Measurements from ENCODE around the gene PLK5.

Gene PLK5

DNA sequence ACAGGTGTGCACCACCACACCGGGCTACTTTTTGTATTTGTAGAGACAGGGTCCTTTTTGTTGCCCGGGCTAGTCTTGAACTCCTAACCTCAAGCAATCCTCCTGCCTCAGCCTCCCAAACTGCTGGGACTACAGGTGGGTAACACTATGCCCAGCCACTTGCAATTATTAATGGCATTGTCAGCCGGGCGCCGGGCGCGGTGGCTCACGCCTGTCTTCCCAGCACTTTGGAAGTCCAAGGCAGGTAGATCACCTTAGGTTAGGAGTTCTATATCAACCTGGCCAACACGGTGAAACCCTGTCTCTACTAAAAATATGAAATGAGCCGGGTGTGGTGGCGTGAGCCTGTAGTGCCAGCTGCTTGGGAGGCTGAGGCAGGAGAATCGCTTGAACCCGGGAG is 47.0 kb downstream of the PLK5 start:
- DNase-seq (ENCODE audit: low spot score) (no peak), ATAC-seq (ENCODE audit: low read depth) (no peak)
- Histone ChIP-seq H3K27ac (ENCODE audit: poor library complexity, severe bottlenecking) (no peak overlapping the region), H3K9me3 (ENCODE audit: severe bottlenecking) (no peaks in the 10 kb centered on the region), H3K4me3 (ENCODE audit: severe bottlenecking) (no peak overlapping the region), H3K27me3 (ENCODE audit: insufficient read depth, poor library complexity, severe bottlenecking) (no peaks in the 10 kb centered on the region), H3K4me1 (ENCODE audit: insufficient read depth, poor library complexity, severe bottlenecking) (no peaks in the 10 kb centered on the region), H3K36me3 (ENCODE audit: low read depth) (no peaks in the 10 kb centered on the region)
- TF ChIP-seq, protein P1, sequence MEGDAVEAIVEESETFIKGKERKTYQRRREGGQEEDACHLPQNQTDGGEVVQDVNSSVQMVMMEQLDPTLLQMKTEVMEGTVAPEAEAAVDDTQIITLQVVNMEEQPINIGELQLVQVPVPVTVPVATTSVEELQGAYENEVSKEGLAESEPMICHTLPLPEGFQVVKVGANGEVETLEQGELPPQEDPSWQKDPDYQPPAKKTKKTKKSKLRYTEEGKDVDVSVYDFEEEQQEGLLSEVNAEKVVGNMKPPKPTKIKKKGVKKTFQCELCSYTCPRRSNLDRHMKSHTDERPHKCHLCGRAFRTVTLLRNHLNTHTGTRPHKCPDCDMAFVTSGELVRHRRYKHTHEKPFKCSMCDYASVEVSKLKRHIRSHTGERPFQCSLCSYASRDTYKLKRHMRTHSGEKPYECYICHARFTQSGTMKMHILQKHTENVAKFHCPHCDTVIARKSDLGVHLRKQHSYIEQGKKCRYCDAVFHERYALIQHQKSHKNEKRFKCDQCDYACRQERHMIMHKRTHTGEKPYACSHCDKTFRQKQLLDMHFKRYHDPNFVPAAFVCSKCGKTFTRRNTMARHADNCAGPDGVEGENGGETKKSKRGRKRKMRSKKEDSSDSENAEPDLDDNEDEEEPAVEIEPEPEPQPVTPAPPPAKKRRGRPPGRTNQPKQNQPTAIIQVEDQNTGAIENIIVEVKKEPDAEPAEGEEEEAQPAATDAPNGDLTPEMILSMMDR (IDR thresholded peaks at IDR 0.05; ENCODE audit: poor library complexity, severe bottlenecking): no peak

DNA sequence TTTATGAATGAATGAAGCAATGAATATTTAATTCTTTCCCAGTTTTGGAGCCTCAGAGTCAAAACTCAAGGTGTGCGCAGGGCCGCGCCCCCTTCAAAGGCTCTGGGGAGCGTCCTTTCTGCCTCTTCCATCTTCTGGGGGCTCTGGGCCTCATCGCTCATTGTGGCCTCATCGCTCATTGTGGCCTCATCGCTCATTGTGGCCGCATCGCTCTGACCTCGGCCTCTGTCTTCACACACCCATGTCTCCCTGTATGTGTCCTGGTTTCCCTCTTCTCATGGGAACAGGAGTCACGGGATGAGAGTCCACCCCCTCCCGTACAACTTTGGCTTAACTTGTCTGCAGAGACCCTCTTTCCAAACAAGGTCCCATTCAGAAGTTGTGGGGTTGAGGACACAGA is 47.5 kb downstream of the PLK5 start:
- H3K4me1 ChIP-seq (ENCODE audit: insufficient read depth, poor library complexity, severe bottlenecking): no peaks in the 10 kb centered on the region
- DNase-seq (ENCODE audit: low spot score) (no peak), ATAC-seq (ENCODE audit: low read depth) (no peak)
- TF ChIP-seq, protein P1 (IDR thresholded peaks at IDR 0.05; ENCODE audit: poor library complexity, severe bottlenecking): no peak
- no peaks in the 10 kb centered on the region for H3K36me3 ChIP-seq (ENCODE audit: low read depth)
- no peaks in the 10 kb centered on the region for H3K27me3 ChIP-seq (ENCODE audit: insufficient read depth, poor library complexity, severe bottlenecking)
- no peaks in the 10 kb centered on the region for H3K9me3 ChIP-seq (ENCODE audit: severe bottlenecking)
- no peak overlapping the region for H3K4me3 ChIP-seq (ENCODE audit: severe bottlenecking)
- H3K27ac ChIP-seq (ENCODE audit: poor library complexity, severe bottlenecking): no peak overlapping the region

DNA sequence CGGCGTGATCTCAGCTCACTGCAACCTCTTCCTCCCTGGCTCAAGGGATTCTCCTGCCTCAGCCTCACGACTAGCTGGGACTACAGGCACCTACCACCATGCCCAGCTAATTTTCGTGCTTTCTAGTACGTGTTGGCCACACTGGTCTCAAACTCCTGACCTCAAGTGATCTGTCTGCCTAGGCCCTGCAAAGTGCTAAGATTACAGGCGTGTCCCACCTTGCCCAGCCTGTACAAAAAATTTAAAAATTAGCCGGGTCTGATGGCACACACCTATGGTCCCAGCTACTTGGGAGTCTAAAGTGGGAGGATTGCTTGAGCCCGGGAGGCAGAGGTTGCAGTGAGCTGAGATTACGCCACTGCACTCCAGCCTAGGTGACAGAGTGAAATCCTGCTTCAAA is 48.9 kb downstream of the PLK5 start:
- Histone ChIP-seq H3K4me1 (ENCODE audit: insufficient read depth, poor library complexity, severe bottlenecking) (no peaks in the 10 kb centered on the region), H3K4me3 (ENCODE audit: severe bottlenecking) (no peak overlapping the region), H3K27me3 (ENCODE audit: insufficient read depth, poor library complexity, severe bottlenecking) (no peaks in the 10 kb centered on the region), H3K27ac (ENCODE audit: poor library complexity, severe bottlenecking) (no peak overlapping the region), H3K9me3 (ENCODE audit: severe bottlenecking) (no peaks in the 10 kb centered on the region), H3K36me3 (ENCODE audit: low read depth) (0 out of 2 replicates have a peak, but pooled peaks cover 6% of the 10 kb centered on the region)
- TF ChIP-seq, protein P1 (IDR thresholded peaks at IDR 0.05; ENCODE audit: poor library complexity, severe bottlenecking): no peak
- ATAC-seq (ENCODE audit: low read depth) (no peak; the same call in 2 of the 3 replicates), DNase-seq (ENCODE audit: low spot score) (no peak)

DNA sequence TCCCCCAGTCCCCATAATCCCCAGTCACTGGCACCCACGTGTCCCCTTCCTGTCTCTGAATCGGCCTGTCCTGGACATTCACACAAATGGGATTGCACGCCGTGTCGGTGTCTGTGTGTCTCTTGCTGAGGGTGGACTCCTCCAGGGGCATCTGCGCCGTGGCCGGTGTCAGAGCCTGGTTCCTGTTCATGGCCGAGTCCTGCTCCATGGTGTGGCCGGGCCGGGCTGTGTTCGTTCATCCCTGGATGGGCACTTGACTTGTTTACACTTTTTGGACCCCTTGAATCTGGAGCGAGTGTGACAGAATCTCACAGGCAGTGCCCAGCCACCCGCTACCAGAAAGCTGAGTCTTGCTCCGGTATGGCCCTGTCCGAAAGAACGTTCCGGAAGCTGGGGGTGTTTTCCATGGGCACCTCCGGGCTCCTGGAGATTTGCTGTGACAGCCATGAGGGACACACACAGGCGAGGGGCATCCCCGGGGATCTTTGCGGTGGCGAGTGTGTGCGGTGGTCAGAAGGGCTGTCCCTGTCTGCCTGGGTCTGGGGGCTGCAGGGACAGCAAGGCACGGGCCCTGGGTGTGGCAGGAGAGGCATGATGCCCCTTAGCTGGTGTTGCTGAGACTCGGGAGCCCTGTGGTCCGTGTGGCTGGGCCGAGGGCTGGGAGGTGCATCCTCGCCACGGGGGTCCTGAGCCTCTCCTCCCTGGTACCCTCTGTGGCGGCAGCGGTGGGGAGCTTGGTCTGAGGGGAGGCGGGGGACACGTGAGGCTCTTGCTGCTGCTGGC is 50.7 kb downstream of the PLK5 start:
- H3K36me3 ChIP-seq (ENCODE audit: low read depth): 0 out of 2 replicates have a peak, but pooled peaks cover 6% of the 10 kb centered on the region
- no peaks in the 10 kb centered on the region for H3K9me3 ChIP-seq (ENCODE audit: severe bottlenecking)
- H3K4me3 ChIP-seq (ENCODE audit: severe bottlenecking): no peak overlapping the region
- ATAC-seq (ENCODE audit: low read depth) (no peak), DNase-seq (ENCODE audit: low spot score) (no peak)
- TF ChIP-seq, protein P1 (IDR thresholded peaks at IDR 0.05; ENCODE audit: poor library complexity, severe bottlenecking): no peak
- no peaks in the 10 kb centered on the region for H3K4me1 ChIP-seq (ENCODE audit: insufficient read depth, poor library complexity, severe bottlenecking)
- no peak overlapping the region for H3K27ac ChIP-seq (ENCODE audit: poor library complexity, severe bottlenecking)
- no peaks in the 10 kb centered on the region for H3K27me3 ChIP-seq (ENCODE audit: insufficient read depth, poor library complexity, severe bottlenecking)
